HG02885 (cell line): ENCODE measurements around the gene TOMM40.
A peak's percentile ranks its signal among the peaks of the same experiment; 100 is the strongest.
"Not testable (repeated sequence)": the region's sequence is repeated elsewhere in the genome, so short reads cannot be mapped to it uniquely, and the experiment has no call there.

Experiments used
- ATAC-seq: cut with Tn5 transposase; IDR thresholded peaks from one replicate; pipeline ENCODE4 v1.9.1; 2021; ENCODE audit warnings: mild to moderate bottlenecking; ENCODE audit not compliant: unreplicated experiment, poor library complexity

Gene TOMM40

GRCh38 chr19:44924243-44924725 lies 33.2 kb downstream of the TOMM40 start:
- no peak for ATAC-seq

- ATAC-seq: no peak
These were observed 34.2 kb downstream of the TOMM40 start for GRCh38 chr19:44925114-44925891.

DNA sequence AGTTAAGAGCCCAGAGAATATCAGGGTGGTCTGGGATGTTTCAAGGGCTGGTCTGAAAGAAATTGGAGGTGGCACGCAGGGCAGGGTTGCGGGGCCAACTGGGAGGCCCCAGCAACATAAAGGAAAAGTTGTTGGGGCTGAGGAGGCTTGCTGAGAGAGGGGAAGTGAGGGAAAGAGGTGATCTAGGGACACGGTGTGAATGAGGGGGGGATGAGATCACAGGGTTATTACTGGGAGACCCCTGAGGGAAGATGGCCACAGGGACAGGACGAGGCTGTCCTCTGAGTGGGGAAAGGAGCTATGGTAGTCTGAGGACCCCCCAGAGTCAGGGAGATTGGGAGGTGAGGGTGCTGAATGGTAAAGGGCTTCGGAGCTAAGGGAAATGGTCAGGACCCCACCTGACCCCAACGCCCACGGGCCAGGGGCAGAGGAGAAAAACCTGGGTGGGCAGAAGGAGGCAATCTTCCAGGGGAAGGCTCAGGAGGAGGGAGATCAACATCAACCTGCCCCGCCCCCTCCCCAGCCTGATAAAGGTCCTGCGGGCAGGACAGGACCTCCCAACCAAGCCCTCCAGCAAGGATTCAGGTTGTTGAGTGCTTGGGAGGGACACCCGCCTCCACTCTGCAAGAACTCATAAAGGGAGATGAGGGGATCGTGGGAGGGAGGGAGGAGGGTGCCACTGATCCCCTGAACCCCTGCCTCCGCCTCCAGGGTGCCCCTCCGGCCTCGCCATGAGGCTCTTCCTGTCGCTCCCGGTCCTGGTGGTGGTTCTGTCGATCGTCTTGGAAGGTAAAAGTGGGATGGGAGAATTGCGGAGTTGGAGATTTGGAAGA lies 35.4 kb downstream of the TOMM40 start:
- not testable (repeated sequence) for ATAC-seq

- ATAC-seq: no peak
These were observed 36.7 kb downstream of the TOMM40 start for GRCh38 chr19:44927746-44928145.

DNA sequence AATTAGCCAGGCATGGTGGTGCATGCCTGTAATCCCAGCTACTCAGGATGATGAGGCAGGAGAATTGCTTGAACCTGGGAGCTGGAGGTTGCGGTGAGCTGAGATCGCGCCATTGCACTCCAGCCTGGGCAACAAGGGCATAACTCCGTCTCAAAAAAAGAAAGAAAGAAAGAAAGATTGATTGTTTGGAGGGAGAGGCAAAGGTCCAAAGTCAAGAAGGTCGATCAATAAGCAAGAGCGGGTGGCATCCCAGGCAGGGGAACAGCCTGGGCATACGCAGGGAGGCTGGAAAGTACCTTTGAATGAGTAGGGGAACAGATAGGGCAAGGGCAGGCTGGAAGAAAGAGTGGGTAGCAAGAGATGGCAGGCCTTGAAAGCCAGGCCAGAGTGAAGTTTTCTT lies 39.0 kb downstream of the TOMM40 start:
- ATAC-seq: no peak

- no peak for ATAC-seq
These were observed 40.5 kb downstream of the TOMM40 start for GRCh38 chr19:44931541-44931940.

- no peak for ATAC-seq
These were observed 48.6 kb downstream of the TOMM40 start for GRCh38 chr19:44939668-44940067.

- no peak for ATAC-seq
These were observed 51.1 kb downstream of the TOMM40 start, which contains the start of gene APOC4 for GRCh38 chr19:44942067-44942571. Gene APOC4 (plus strand): TSS chr19:44942237. CDS start chr19:44942278, 41 bp downstream.

DNA sequence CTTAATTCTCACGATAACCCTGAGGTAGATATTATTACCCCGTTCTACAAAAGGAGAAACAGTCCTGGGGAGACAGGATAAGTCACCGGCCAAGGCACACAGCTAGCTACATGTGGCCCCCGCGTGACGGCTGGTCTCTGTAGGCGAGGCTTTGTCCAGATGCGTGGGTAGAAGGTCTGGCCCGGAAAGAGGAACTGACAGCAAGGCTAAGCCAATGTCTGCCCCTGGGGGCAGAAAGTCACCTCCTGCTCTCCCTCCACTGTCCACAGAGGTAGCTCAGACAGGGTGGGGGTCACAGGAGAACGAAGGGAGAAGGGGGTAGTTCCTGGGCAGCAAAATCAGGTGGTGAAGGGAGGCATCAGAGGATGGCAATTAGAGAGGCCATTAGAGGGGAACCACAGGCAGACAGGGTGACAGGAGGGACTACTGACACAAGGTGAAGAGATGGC lies 52.8 kb downstream of the TOMM40 start:
- peak; percentile 81 for ATAC-seq

DNA sequence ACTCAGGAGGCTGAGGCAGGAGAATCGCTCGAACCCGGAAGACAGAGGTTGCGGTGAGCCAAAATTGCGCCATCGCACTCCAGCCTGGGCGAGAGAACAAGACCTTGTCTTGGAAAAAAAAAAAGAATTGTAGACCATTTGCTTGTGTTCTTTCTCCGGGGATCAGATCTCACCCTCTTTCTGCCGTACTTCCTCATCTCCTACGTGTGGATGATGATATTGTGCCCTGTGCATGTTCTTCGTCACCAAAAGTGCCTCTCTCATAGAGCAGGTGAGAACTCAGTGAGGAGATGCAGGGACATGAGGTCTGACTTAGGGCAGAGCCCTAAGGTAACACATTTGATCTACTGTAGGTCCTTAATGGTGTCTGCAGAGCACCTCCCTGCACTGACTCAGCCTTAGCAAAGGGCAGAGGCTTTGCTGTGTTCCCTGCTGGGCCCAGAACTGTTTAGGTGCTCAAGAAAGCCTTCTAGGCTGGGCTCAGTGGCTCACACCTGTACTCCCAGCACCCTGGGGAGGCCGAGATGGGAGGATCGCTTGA lies 56.1 kb downstream of the TOMM40 start:
- no peak for ATAC-seq

- ATAC-seq: no peak
These were observed 57.2 kb downstream of the TOMM40 start for GRCh38 chr19:44948237-44948636.

DNA sequence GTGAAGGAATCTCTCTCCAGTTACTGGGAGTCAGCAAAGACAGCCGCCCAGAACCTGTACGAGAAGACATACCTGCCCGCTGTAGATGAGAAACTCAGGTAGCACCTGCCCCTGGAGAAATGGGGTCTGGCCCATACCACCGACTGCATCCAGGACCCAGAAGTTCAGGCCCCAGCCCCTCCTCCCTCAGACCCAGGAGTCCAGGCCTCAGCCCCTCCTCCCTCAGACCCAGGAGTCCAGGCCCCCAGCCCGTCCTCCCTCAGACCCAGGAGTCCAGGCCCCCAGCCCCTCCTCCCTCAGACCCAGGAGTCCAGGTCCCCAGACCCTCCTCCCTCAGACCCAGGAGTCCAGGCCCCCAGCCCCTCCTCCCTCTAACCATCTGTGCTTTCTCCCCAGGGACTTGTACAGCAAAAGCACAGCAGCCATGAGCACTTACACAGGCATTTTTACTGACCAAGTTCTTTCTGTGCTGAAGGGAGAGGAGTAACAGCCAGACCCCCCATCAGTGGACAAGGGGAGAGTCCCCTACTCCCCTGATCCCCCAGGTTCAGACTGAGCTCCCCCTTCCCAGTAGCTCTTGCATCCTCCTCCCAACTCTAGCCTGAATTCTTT lies 57.8 kb downstream of the TOMM40 start:
- ATAC-seq: no peak

DNA sequence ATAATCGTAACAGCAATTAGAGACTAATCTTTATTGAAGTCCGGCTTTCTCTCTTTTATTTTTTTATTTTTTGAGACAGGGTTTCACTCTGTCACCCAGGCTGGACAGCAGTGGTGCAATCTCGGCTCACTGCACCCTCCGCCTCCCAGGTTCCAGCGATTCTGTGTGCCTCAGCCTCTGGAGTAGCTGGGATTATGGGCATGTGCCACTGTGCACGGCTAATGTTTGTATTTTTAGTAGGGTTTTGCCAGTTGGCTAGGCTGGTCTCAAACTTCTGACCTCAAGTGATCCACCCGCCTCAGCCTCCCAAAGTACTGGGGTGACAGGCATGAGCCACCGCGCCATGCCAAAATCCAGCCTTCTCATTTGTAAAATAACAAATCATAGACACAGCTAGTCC lies 58.5 kb downstream of the TOMM40 start:
- no peak for ATAC-seq

DNA sequence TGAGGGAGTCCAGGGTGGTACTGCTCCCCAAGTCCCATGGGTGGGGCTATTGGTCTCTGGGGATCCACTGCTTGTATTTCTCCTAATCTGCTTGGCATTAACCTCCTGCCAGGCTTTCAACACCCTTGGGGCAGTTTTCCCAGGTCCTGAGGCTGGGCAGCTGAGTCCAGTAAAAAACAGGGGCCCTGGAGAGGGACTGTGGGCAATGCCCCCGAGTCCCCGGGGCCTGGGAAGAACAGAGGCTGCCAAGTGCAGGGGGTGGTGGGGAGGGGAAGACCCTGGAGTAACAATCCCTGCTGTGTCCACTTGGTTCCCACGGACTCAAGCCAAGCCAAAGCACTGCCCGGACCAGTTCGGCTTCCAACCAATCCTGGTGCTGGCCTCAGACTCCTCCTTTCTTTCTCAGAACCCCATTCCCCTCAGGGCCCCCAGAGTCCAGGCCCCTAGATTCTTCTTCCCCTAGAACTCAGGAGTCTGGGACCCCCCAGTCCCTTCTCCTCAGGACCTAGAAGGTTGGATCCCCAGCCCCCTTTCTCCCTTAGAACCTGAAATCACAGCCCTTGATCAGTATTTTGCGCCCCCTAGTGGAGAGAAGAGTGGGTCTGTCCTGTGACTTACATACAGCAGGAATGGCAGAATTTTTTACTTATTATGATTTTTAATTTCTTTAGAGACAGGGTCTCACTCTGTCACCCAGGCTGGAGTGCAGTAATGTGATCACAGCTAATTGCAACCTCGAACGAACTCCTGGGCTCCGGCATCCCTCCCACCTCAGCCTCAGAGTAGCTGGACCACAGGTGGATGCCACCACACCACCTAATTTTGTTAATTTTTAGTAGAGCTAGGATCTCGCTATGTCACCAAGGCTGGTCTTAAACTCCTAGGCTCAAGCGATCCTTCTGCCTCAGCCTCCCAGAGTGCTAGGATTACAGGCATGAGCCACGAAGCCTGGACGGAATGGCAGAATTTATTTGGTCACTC lies 60.4 kb downstream of the TOMM40 start:
- no peak for ATAC-seq
